ENCODE results near the gene TDRD9.

- no peak for TF ChIP-seq EZH2 (IDR thresholded peaks at IDR 0.05; ENCODE audit: borderline replicate concordance, insufficient read depth, low read length, poor library complexity, severe bottlenecking)
- TF ChIP-seq SMC3 (conservative IDR thresholded peaks at IDR 0.05; ENCODE audit: poor library complexity): no peak
- TF ChIP-seq RAD21 (conservative IDR thresholded peaks at IDR 0.05): no peak
- no peak for TF ChIP-seq REST (IDR thresholded peaks at IDR 0.05; ENCODE audit: borderline replicate concordance)
- no peak for TF ChIP-seq CTCF (IDR thresholded peaks at IDR 0.05; ENCODE audit: poor library complexity, severe bottlenecking)
- no peak for TF ChIP-seq EP300 (conservative IDR thresholded peaks at IDR 0.05; ENCODE audit: poor library complexity, severe bottlenecking)
- TF ChIP-seq MXI1 (conservative IDR thresholded peaks at IDR 0.05; ENCODE audit: poor library complexity, severe bottlenecking): no peak
- TF ChIP-seq POLR2AphosphoS5 (IDR thresholded peaks at IDR 0.05): no peak
- no peak for TF ChIP-seq TAF1 (IDR thresholded peaks at IDR 0.05; ENCODE audit: low read depth)
These were observed 21.0 kb downstream of the TDRD9 start for GRCh38 chr14:103949131-103949790.

Measured in neural cell (in vitro differentiated cells).